ENCODE data around the gene DCDC2C. TPM values are rescaled to one million over a fixed set of nuclear protein-coding genes. Genes with fewer than 3 reads are reported as not detected.

The DCDC2C gene
- total and polyA plus RNA-seq, 2 of the 4 experiments (the other 2 are of a cell fraction), result not detected

DNA sequence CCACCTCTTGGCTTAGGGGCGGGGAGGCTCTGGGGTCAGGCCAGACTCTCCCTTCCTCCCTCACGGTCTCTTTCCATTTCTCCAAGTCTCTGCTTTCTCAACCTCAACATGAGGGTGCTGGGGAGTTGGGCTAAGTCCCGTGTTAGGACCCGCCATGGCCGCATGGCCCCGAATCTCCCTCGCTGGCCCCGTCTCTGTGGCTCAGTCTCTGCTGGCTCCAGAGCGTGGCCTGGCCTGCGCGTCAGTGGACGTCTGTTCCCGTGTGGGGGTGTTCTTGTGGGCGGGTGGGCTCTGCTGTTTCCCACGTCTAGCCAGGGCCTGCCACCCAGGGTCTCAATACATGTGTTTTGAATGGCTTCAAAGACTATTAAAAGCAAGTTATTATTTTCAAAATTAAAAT is 33.0 kb upstream of the DCDC2C start:
- TF ChIP-seq BHLHE40 (IDR thresholded peaks at IDR 0.05; ENCODE audit: low read depth, low read length), result no peak
- Histone ChIP-seq H2BK20ac (ENCODE audit: low read depth, low read length) (no peak overlapping the region), H2BK15ac (ENCODE audit: low read depth, low read length) (no peak overlapping the region), H3K9ac (ENCODE audit: low read depth, low read length) (no peak overlapping the region), H3K4ac (ENCODE audit: low read depth, low read length) (no peak overlapping the region), H3K23ac (ENCODE audit: low read depth, low read length) (no peak overlapping the region), H3K4me2 (ENCODE audit: low read depth, low read length) (no peak overlapping the region), H3K79me1 (ENCODE audit: low read depth in 1 of 2, low read length in 2 of 2) (no peaks in the 10 kb centered on the region), H3K56ac (ENCODE audit: extremely low read depth, insufficient read depth, low read length) (no peak overlapping the region), H2BK120ac (ENCODE audit: low read depth, low read length) (no peak overlapping the region), H2BK5ac (ENCODE audit: low read depth, low read length, poor library complexity, severe bottlenecking) (no peak overlapping the region), H2AFZ (replicated peaks; ENCODE audit: low read length, poor library complexity) (no peak overlapping the region), H3K9me1 (ENCODE audit: insufficient read depth, low read length) (no peaks in the 10 kb centered on the region), H3K9me3 (ENCODE audit: control insufficient read depth, insufficient read depth, low read length) (no peaks in the 10 kb centered on the region), H4K20me1 (ENCODE audit: insufficient read depth, low read length) (no peaks in the 10 kb centered on the region), H3K18ac (ENCODE audit: low read depth, low read length) (no peak overlapping the region), H3K36me3 (ENCODE audit: control insufficient read depth, insufficient read depth, low read length) (no peaks in the 10 kb centered on the region), H4K91ac (ENCODE audit: insufficient read depth, low read depth, low read length) (no peak overlapping the region), H3K27ac (ENCODE audit: insufficient read depth, low read length) (no peak overlapping the region), H3K4me3 (ENCODE audit: insufficient read depth, low read depth, low read length) (no peak overlapping the region), H3K27me3 (ENCODE audit: control insufficient read depth, insufficient read depth, low read length) (no peaks in the 10 kb centered on the region; the same call in 1 of the 2 replicates), H4K8ac (ENCODE audit: low read depth in 2 of 2, low read length in 2 of 2) (no peak overlapping the region), H2AK9ac (replicated peaks; ENCODE audit: low read depth, low read length, poor library complexity) (no peak overlapping the region), H4K5ac (ENCODE audit: low read depth, low read length) (no peak overlapping the region), H3K4me1 (ENCODE audit: control insufficient read depth, insufficient read depth, low read length) (peaks cover 4% of the 10 kb centered on the region; the same call in 1 of the 2 replicates), H2AK5ac (ENCODE audit: low read depth, low read length) (no peak overlapping the region), H3K14ac (replicated peaks; ENCODE audit: low read depth, low read length) (no peak overlapping the region)
- in situ Hi-C loops (cut with MboI; ENCODE audit: low sequenced_read_pairs), result loop anchor here (25.0 kb wide), 1 partner anchor 1808 kb away; no protein-coding TSS in a partner anchor
- WGBS, 2 experiments (ENCODE audit: extremely low coverage in 2 of 2, insufficient read length in 1 of 2), result no CpG with 5 or more reads among the region's 15 CpGs
- intact Hi-C loops (cut with micrococcal nuclease), result no loop called here
- ATAC-seq (ENCODE audit: low read depth), result no peak
- dilution Hi-C loops (cut with HindIII; ENCODE audit: low sequenced_read_pairs, unreplicated experiment), result no loop called here
- POLR2A ChIA-PET (ENCODE audit: unreplicated experiment), result no interaction called here
- CTCF ChIA-PET, result no interaction called here
- BruUV-seq (replicated peaks), result no TSS peak
- DNase-seq, result no peak
